Measurements from ENCODE around the gene C2orf78. TPM values are rescaled to one million over a fixed set of nuclear protein-coding genes. Genes with fewer than 3 reads are reported as not detected.
"Not testable (repeated sequence)": the region's sequence is repeated elsewhere in the genome, so short reads cannot be mapped to it uniquely, and the experiment has no call there.

C2orf78 gene, protein sequence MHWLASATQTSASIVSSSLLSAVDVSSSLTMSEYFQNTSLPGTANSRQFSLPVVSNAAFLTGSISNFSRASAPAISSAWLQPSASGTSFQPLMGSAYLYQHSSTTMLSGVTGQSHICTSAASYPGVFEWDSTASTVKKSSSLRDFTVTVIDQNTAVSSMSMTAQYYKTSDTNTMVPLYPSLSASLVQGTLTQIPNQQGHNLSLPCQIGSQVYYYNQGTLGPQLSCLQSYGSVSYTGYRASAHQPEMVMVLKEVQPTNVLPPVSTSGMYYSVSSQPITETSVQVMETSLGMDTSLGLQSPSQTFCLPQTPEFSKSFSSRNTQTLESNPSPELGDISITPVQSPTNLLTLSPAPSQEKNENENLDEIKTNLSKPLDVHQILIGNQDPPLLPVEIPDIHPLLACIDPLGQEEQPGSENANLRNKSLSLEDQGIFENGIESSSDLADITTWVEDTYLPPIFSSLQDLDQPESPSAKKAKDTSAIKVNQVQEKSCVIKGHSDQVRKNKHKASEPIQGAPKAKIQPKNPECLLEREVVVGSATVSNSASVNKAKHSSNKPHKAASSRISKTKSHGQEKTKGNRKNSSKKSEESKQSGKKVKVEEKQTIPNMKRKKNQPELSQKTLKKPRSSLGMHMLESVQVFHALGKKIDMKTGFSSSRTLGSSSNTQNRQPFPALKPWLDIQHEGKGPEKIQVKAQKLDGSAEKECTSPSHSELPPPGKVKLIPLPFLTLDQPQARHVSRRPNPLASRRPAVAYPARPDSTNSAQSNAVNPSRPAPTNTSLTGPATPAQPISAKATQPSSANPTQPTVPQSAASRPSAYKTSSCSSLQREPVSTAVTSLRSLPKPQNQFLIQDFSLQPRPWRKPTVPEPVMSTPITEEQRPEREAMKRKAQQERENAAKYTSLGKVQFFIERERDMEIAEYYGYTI
- total RNA-seq (2014; rRNA removed; shearing (Covaris generic)): not detected in 2 replicates

DNA sequence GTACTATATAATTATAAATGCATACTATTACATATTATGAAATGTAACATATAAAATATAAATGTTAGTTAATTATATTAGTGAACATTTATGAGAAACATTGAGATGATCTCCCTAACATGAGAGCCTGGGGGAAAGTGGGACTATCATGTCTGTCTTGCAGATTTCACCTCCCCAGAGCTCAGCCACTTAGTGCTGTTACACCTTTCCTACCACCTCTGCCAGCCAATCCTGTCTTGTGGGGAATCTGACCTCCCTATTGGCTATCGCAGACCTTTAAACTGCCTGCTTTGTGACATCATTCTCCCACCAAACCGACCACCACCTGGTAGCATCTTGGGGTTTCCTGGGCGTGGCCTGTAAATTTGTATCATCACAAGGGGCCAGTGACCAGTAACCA, at the start of gene C2orf78:
TSS of gene C2orf78 (plus strand) at position 301 of the 400 bp plus-strand sequence. CDS start 127 bp downstream, outside the sequence.
- Histone ChIP-seq H3K4me3 (peak within 1 kb of the TSS; percentile 47), H3K27ac (peak within 1 kb of the TSS; percentile 9; the same call in 1 of the 2 replicates)
- not testable (repeated sequence) for H3K36me3 ChIP-seq; DNase-seq; H3K9me3 ChIP-seq (replicated peaks); H3K27me3 ChIP-seq; H3K4me1 ChIP-seq

DNA sequence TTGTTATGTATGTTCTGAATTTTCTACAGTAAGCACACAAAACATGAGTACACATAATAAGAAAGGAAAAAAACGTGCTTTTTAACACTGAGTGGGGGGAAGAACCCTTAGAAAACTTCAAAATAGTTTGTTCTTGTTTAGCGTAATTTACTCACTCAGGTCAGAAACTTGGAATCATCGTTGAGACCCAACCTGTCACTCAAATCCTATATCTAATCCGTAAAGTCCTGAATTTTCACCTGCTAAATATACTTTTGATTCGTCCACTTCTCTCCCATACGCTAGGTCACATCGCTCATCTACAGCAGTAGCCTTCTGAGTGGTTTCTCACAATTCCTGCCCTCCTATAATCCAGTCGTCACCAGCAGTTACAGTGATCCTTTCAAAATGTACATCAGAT, 47.6 kb upstream of the C2orf78 start:
- H3K27ac ChIP-seq: peak overlapping the region; percentile 39
- peak overlapping the region; percentile 73 for H3K4me3 ChIP-seq
- DNase-seq: no peak
- H3K27me3 ChIP-seq: no peaks in the 10 kb centered on the region
- H3K9me3 ChIP-seq (replicated peaks): no peaks in the 10 kb centered on the region
- peaks cover 18% of the 10 kb centered on the region for H3K36me3 ChIP-seq
- 0 out of 2 replicates have a peak, but pooled peaks cover 7% of the 10 kb centered on the region for H3K4me1 ChIP-seq

DNA sequence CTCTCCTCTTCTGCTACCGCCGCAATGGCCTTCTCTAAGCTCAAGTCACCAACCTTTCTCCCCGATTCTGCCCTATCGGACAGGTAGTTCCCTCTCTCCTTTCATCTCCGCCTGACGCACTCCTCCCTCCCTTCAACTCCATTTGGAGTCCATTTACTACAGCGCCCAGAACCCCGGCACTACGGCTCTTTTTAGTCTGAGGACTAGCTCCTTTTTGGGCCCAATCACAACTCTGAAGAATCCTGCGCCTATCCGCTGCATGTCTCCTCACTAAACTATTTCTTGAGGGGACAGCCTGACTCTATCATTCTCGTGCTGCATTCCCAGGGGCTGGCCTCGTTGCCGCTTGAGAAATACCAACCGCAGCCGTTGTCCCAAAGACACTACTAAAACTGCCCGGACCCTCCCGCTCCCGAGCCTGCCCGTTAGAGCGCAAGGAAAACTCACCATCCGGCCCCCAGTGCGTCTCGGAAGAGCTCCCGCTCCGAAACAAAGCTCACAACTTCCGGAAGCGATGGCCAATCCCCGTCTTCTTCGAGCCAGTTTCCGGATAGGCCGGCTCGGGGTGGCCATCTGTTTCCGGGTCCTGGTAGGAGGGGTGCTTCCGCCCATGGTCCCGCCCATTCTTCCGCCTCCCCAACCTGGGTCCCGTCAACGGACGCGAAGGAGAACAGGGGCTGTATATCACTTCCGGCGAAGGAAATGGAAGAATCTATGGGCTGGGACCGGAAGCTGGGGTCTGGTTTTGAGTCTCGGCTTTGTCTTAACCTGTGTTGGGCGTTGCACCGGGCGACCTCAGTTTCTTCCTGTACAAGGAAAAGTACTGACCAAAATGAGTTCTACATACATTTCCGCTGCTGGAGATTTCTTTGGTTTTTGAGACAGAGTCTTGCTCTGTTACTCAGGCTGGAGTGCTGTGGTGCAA, 46.9 kb upstream of the C2orf78 start, which contains the start of gene TPRKB:
TSS of gene TPRKB (minus strand) at position 491 of the 925 bp plus-strand sequence. CDS start 2,776 bp downstream, outside the sequence.
- Histone ChIP-seq H3K4me1 (0 out of 2 replicates have a peak, but pooled peaks cover 7% of the 10 kb centered on the region), H3K4me3 (peak within 1 kb of the TSS; percentile 73), H3K36me3 (peaks cover 10% of the 10 kb centered on the region), H3K27me3 (no peaks in the 10 kb centered on the region), H3K27ac (peak within 1 kb of the TSS; percentile 39), H3K9me3 (replicated peaks) (no peaks in the 10 kb centered on the region)
- peak; percentile 99 for DNase-seq

DNA sequence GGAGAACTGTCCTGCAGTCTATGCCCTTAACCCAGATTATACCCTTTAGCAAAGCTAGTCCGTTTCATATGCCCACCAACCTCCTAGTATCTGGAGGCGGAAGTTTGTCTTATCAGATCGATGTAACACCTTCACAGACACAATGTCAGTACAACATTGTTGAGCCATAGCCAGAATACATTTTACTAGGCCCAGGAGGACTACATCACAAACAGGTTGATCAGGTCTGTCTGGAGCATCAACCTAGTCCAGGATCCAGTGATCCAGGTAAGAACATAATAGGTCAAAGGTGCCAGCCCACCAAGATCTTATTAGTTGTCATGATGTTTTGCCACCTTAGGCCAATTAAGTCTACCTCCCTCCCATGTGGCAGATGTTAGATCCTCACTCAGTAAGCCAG, 44.9 kb upstream of the C2orf78 start:
- H3K36me3 ChIP-seq: peaks cover 3% of the 10 kb centered on the region
- H3K9me3 ChIP-seq (replicated peaks): no peaks in the 10 kb centered on the region
- H3K4me3 ChIP-seq: no peak overlapping the region
- no peaks in the 10 kb centered on the region for H3K27me3 ChIP-seq
- no peak for DNase-seq
- H3K4me1 ChIP-seq: 0 out of 2 replicates have a peak, but pooled peaks cover 7% of the 10 kb centered on the region
- H3K27ac ChIP-seq: no peak overlapping the region

DNA sequence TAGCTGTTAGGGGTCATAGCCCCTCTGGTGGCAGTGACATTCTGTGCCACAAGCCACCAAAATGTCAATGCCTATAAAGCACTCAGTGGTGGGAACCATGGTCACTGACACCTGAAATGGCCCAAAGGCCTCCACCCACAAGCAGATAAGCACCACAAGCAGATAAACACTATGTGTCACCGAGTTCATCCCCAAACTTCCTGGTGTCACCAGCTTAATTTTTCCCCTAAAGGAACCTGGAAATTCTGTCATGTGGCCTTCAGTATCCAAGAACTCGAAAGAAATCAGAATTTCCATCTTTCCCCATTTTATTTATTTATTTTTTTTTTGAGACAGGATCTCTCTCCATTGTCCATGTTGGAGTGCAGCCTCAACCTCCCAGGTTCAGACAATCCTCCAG, 43.2 kb upstream of the C2orf78 start:
- no peak for DNase-seq
- no peaks in the 10 kb centered on the region for H3K9me3 ChIP-seq (replicated peaks)
- H3K4me3 ChIP-seq: no peak overlapping the region
- no peaks in the 10 kb centered on the region; the same call in 1 of the 2 replicates for H3K36me3 ChIP-seq
- 0 out of 2 replicates have a peak, but pooled peaks cover 5% of the 10 kb centered on the region for H3K4me1 ChIP-seq
- H3K27ac ChIP-seq: no peak overlapping the region
- H3K27me3 ChIP-seq: no peaks in the 10 kb centered on the region

DNA sequence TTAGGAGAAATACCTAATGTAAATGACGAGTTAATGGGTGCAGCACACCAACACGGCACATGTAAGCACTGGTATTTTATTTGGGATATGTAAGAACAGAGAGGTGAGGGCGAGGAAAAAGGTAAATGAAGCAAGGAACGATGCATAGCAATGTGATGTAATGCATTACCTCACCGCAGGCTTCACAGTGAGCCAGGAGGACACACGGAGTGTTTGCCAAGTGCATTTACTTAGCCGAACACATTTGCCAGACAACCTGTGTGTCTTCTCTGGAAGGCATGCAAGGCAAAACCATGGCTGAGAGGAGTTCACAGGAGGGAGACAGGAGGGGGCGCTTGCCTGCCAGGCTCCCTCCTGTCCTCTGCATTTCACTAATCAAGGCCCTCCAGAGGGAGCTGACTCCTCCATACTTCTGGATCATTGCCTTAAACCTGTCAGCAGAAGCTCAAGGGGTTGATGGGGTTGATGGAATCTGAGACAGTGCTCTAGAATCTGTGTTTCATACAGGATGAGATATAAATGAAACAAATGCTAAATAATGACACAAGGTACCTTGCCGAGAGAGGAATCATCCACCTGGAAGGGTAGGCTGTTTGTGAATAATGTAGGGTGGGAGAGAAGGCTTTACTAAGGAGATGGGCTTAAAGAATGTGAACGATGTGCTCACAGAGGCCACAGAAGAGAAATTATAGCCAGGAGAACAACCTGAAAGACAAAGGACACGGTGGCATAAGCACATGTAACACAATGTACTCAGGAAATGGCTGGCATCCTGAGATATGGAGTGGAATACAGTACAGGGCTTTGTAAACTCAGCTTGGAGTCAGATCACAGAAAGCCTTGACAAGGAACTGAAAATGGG, 37.7 kb upstream of the C2orf78 start:
- H3K36me3 ChIP-seq: no peaks in the 10 kb centered on the region; the same call in 1 of the 2 replicates
- no peak overlapping the region for H3K4me3 ChIP-seq
- H3K27ac ChIP-seq: no peak overlapping the region
- H3K9me3 ChIP-seq (replicated peaks): no peaks in the 10 kb centered on the region
- no peaks in the 10 kb centered on the region for H3K4me1 ChIP-seq
- no peak for DNase-seq
- no peaks in the 10 kb centered on the region for H3K27me3 ChIP-seq

DNA sequence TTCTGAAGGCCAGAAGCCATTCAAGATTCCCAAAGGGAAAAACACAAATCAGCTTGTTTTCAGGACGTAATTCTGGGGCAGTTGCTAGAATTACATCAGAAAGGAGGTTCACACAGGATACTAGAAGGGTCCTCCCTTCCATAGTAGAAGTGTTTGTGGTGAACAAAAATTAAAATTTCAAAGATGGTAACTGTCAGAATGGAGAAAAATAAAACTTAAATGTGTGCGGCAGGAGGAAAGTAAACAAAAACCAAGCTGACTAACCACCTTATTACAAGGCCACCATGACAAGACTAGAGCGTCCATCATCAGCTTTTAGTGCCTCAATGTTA, 37.1 kb upstream of the C2orf78 start:
- Histone ChIP-seq H3K4me3 (no peak overlapping the region), H3K9me3 (replicated peaks) (no peaks in the 10 kb centered on the region), H3K36me3 (no peaks in the 10 kb centered on the region; the same call in 1 of the 2 replicates), H3K27me3 (no peaks in the 10 kb centered on the region), H3K4me1 (no peaks in the 10 kb centered on the region), H3K27ac (no peak overlapping the region)
- DNase-seq: no peak

DNA sequence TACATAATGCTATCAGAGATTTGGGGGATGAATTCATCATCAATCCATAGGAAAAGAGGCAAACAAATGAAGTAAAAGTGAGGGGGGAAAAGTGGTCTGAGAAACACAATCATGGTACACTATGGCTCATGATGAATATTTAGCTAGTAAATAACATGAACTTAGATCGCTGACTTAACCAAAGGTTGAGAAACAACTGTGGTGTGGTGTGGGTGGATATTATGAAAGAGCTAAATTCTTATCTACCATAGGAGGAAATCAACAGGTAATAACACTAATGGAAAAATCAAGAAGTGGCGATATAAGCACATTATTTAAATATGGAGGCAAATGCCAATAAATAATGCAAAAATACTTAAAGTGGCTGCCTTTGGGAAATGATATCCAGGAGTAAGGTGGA, 34.7 kb upstream of the C2orf78 start:
- no peaks in the 10 kb centered on the region; the same call in 1 of the 2 replicates for H3K9me3 ChIP-seq (replicated peaks)
- no peaks in the 10 kb centered on the region for H3K4me1 ChIP-seq
- no peak overlapping the region for H3K4me3 ChIP-seq
- no peak for DNase-seq
- H3K27me3 ChIP-seq: no peaks in the 10 kb centered on the region
- H3K36me3 ChIP-seq: no peaks in the 10 kb centered on the region; the same call in 1 of the 2 replicates
- H3K27ac ChIP-seq: no peak overlapping the region

DNA sequence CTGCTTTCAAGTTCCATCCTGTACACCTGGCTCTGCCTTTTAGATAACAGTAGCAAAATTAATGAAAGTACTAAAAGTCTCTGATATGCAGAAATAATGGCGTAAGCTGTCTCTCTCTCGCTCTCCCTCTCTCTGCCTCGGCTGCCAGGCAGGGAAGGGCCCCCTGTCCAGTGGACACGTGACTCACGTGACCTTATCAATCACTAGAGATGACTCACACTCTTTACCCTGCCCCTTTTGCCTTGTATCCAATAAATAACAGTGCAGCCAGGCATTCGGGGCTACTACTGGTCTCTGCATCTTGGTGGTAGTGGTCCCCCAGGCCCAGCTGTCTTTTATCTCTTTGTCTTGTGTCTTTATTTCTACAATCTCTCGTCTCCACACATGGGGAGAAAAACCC, 29.7 kb upstream of the C2orf78 start:
- H3K36me3 ChIP-seq: peaks cover 26% of the 10 kb centered on the region
- H3K4me1 ChIP-seq; H3K27me3 ChIP-seq; H3K9me3 ChIP-seq (replicated peaks); H3K4me3 ChIP-seq; H3K27ac ChIP-seq; DNase-seq: not testable (repeated sequence)

DNA sequence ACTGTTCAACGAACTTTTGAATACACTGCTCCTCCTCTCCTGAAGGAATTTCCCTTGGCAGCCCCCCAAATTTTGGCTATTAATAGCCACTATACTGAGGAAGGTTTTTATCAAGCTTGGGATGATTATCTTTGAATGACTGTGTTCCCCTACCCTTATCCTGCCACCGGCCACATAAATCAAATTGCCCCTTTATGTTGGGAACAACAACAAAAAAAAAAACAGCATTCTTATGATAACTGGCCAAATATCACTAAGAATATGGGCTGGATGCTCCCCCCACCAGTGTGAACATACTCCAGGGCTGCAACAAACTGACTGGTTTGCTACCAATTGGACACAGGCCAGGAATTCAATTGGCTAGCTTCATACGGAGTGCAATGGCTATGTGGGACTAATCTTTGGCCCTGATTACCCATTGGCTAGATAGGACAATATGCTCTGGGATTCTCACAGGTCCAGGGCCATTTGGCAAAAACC, 24.7 kb upstream of the C2orf78 start:
- no peak for DNase-seq
- peaks cover 62% of the 10 kb centered on the region for H3K36me3 ChIP-seq
- no peak overlapping the region for H3K27ac ChIP-seq

DNA sequence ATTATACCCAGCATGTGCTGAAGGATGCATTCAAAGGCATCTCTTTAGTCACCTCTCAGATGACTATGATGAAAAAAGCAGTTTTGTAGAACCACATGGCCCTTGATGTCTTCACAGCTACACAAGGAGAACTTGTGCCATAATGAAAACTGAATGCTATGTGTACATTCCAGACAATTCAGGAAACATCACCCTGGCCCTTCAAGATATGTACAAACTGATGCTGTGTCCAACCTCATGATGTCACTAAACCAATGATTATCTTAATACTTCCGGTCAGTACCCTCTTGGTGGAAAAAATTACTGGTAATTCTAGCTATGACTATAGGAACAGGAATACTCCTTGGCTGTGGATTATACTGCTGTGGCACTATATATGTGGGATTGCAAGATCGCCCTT, 24.1 kb upstream of the C2orf78 start:
- Histone ChIP-seq H3K4me3 (no peak overlapping the region), H3K27me3 (no peaks in the 10 kb centered on the region), H3K27ac (no peak overlapping the region), H3K9me3 (replicated peaks) (no peaks in the 10 kb centered on the region), H3K4me1 (no peaks in the 10 kb centered on the region), H3K36me3 (peaks cover 68% of the 10 kb centered on the region)
- DNase-seq: no peak

More for the DNA sequence above, 24.7 kb upstream of the C2orf78 start:
- Histone ChIP-seq H3K27me3 (no peaks in the 10 kb centered on the region), H3K4me3 (no peak overlapping the region), H3K9me3 (replicated peaks) (no peaks in the 10 kb centered on the region; the same call in 1 of the 2 replicates), H3K4me1 (no peaks in the 10 kb centered on the region)

DNA sequence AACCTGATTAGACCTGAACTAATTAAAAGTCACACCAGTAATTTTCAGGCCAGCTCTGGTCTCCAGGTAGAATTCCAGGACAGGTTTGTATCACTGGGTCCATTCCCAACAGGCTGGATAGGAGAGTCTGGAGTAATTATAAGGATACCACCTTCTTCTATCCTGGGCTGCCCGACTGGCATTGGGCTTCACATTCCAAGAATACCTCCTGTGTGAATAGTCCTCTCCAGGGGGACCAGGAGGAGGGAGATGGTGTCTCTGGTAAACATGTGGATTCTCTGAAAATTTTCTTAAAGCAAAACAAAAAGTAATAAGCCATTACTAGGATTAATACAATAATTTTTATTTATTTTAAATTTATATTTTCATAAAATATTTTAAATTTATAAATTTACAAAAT, 21.4 kb upstream of the C2orf78 start:
- H3K36me3 ChIP-seq: peaks cover 76% of the 10 kb centered on the region
- no peak for DNase-seq

DNA sequence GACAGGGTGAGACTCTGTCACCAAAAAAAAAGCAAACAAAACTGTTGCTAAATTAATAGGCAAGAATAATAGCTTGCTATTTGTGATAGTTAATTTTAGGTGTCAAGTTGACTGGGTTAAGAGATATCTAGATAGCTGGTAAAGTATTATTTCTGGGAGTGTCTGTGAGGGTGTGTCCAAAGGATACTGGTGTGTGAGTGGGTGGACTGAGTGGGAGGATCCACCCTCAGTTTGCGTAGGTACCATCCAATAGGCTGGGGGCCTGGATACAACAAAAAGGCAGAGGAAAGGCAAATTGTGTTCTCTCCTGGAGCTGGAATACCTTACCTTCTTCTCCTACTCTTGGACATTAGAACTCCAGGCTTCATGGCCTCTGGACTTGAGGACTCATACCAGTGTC, 19.0 kb upstream of the C2orf78 start:
- Histone ChIP-seq H3K9me3 (replicated peaks) (no peaks in the 10 kb centered on the region), H3K4me1 (no peaks in the 10 kb centered on the region), H3K4me3 (no peak overlapping the region), H3K36me3 (peaks cover 80% of the 10 kb centered on the region), H3K27ac (no peak overlapping the region), H3K27me3 (no peaks in the 10 kb centered on the region)
- DNase-seq: no peak

More for the DNA sequence above, 21.4 kb upstream of the C2orf78 start:
- no peaks in the 10 kb centered on the region for H3K4me1 ChIP-seq
- H3K27me3 ChIP-seq: no peaks in the 10 kb centered on the region
- no peak overlapping the region for H3K27ac ChIP-seq
- H3K4me3 ChIP-seq: no peak overlapping the region
- no peaks in the 10 kb centered on the region for H3K9me3 ChIP-seq (replicated peaks)

Data from SJCRH30 (cell line).